HTR-8/SVneo (cell line): ENCODE measurements around the gene SLC15A3.

Source experiments
- DNase-seq: peaks from one replicate; pipeline ENCODE4 v3.0.0; 2011; ENCODE audit warnings: low spot score, mixed read lengths; ENCODE audit not compliant: insufficient read length
- FAIRE-seq: peaks from 2 replicates; lab custom pipeline; 2011; peaks lifted over from hg19 to GRCh38; lab: Jason Lieb, UNC

Gene SLC15A3

DNA sequence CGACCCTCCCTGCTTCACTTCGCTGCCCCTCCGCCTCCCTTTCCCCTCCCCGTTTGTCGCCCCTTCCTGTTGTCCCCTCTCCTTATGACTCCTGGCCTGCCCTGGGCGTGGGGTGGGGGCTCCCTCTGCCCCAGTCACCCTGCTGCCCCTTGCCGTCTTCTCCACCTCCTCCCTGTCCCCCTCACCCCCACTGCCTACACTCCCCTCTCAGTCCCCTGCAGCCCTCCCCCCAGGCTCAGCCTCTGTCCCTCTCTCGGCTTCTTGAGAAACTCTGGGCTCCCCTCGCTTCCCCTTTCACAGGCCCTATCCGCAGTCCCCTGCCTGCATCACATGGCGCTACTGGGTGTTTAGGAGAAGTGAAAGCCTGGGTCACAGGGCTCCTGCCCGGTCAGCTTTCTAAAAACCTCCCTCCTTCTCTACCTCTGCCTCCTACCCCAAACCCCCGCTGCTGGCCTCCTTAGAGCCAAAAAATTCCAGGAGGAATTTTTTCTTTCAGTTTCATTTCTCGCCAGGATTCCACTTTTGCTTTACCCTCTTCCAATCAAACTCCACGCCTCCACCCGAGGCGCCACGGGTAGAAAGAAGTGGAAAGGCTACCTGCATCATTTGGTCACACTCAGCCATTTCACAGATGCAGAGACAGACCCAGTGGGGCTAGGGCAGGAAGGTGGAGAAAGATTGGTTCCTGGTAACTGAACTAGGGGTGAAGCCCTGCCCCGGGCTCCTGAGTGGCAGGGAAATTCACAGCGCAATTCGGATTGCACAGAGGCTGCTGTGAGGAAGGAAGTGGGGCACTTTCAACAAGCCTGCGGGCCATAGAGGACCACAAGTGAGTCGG, at the start of gene SLC15A3:
TSS of gene SLC15A3 (minus strand) at position 273 of the 838 bp plus-strand sequence. CDS start 625 bp downstream, outside the sequence.
- DNase-seq = no peak
- FAIRE-seq = no peak

DNA sequence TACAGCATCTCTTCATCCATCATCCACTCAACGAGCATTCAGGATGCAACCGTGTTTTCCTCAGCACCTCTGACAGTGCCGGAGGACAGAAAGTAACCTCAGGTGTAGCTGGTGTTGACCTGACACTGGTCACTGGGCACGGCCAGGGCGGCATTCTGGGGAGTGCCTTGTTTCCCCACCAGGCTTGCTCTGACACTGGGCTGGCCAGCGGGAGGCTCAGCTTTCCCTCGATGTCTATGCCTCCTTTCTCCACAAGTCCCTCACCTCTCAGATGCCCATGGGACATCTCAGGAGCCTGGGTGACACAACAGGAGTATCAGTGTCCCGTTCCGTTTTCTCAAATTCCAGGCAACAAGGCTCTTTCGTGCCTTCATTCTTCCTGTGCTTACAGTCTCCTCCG, 48.5 kb upstream of the SLC15A3 start:
- DNase-seq = no peak
- FAIRE-seq = no peak

DNA sequence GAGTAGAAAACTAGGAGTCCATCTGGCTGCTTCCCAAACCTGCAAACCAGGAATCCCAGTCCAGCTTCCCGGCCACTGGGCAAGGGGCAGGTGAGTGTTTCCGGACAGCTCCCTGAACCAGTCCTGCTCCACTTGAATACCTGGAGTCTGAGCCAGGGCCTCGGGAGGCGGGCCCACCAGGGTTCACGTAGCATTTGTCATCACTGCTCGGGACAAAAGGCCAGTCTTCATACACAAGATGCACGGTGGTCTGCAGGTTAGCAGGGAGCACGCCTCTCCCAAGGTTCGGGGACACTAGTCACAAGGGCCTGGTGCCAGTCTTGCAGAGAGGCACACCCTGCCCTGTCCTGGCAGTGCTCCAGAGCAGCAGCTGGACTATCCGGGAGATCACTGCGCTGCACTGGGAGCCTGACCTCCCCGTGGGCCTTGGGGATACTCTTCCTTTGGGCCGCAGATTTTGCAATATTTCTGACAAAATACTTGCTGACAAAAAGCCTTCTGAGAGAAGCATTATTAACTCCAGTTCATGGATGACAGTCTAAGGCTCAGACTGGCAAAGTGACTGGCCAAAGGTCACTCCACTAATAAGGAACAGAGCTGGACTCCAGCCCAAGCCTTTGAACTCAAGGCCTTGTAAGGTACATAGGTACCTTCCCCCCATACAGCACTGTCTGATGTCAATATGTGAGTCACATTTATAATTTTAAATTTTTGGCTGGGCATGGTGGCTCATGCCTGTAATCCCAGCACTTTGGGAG, 44.6 kb upstream of the SLC15A3 start:
- no peak for DNase-seq
- no peak for FAIRE-seq

DNA sequence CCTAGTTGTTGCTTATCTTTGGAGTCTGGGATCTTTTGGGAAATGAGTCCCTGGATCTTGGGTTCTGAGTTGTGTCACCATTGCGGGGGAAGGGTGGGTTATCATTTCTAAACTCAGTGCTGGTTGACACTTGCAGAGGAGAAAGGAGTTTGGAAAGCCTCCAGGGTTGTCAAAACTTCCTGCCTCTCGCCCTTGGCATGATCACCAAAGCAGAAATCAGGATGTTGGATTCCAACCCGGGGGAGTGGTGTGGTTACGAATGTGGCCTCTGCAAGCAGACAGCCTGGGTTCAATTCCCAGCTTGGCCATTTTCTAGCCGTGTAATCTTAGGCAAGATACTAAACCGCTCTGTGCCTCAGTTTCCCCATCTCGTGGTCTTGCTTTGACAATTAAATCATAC, 43.8 kb upstream of the SLC15A3 start:
- no peak for FAIRE-seq
- no peak for DNase-seq

DNA sequence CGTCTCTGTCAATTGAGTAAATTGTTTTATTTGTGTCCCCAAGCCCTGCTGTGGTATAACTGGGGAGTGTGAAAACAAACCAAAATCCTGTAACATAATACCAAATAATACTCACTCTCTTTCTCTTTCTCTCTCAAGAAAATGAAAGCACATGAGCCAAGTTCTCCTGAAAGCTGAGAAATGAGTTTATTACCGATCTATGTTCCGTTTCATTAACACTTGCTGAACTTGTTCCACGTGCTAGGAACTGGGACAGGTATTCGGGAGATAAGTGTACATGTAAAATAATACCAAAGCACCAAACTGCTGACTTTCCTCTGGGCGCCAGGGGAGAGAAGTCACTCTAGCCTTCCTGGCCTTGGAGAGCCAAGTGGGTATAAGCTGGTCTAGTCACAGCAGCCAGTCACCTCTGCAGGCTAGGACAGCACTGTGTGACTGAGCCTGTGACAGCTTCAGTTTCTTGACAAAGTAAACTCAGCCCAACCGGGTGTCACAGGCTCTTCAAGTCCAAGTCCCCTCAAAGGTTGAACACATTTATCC, 42.6 kb upstream of the SLC15A3 start:
- no peak for FAIRE-seq
- no peak for DNase-seq

DNA sequence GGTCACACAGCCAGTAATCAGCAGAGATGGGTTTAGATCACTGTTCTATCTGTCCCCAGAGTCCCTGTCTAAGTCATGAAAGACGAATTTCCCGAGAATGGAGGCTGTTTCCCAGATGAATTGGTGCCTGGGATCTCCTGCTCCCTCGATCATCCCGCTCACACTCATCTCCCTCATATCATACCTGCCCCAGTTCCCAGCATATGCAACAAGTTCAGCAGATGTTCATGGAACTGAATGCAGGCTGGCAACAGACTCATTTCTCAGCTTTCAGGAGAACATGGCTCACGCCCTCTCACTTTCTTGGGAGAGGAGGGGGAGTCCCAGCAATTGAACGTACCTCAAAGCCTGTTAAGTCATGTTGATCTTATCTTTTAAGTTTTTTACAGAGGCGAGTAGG, 41.6 kb upstream of the SLC15A3 start:
- no peak for DNase-seq
- FAIRE-seq = no peak

DNA sequence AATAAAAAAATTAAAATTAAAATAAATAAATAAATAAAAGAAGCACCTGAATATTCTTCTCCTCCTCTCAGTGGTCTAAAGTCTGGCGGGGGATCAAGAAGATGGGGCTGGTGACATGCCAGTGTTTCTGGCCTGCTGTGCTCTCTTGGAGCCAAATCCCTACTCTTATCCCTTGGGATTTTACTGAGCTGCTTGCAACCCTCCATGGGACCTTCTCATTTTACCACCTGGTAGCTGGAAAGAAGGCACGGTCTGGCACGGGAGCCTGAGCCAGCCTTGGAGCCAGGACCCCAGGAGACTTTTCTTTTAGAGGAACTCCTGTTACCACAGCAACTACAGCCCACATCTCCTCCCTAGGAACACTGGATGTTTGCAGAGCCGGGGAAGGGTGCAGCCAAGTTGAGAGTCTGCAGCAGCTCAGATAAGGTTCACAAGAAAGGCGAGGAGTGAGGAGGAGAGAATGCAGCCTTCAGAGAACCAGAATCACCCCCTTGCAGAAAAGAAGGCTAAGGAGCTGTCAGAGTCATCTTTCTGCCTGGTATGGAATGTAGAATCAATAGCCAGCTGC, 41.0 kb upstream of the SLC15A3 start:
- DNase-seq = no peak
- FAIRE-seq = no peak

DNA sequence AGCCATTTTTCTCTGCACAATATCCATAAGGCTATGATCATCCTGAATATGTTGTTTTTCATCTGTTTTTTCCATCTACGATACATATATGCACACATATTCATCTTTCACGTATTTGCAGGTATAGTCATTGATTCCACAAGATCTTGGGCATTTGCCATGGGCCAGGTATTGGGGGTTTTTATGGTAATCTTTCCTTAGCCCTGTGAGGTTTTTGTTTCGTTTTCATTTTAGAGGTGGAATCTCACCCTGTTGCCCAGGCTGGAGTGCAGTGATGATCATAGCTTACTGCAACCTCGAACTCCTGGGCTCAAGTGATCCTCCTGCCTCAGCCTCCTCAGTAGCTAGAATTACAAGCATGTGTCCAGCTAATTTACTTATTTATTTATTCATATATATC, 39.5 kb upstream of the SLC15A3 start:
- DNase-seq (no peak), FAIRE-seq (no peak)

DNA sequence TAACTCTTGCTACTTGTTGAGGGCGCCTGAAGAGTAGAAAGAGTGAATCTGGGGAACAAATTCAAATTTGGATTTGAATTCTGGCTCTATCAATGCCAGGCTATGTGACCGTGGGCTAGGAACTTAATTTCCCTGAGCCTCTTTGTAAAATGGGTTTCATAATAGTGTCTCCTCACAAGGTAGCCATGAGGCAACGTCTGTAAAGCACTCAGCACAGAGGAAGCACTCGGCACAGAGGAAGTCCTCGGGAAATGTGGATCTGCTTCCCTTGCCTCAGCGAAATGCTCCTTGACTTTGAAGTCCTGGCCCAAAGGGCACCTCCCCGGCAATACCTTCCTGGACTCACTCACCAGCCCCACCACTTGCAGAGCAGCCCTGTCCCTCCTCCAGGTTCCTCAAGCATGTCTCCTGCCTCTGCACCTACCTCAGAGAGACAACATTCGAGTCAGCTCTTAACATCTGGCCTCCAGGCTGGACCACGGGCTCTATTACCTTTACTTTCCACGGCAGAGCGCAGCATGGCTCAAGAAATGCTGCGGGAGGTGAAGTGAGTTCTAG, 37.2 kb upstream of the SLC15A3 start:
- DNase-seq = no peak
- no peak for FAIRE-seq

DNA sequence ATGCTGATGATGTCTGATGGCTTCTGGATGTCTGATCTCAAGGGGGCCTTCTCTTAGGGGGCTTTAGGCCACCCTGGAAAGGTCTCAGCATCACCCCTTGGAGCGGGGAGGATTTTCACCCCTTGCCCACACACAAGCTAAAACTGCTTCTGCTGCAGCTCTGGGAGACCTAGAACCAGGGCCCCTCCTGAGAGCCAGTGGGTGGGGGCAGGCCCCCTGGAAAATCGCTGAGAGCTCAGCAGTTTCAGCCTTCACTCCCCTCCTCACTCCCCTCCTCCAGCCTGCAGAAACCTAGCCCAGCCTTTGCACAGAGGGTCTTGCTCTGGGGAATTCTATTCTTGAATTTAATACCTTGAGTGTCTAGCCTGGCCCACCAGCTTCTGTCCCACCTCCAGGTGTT, 36.7 kb upstream of the SLC15A3 start:
- FAIRE-seq (no peak), DNase-seq (no peak)

DNA sequence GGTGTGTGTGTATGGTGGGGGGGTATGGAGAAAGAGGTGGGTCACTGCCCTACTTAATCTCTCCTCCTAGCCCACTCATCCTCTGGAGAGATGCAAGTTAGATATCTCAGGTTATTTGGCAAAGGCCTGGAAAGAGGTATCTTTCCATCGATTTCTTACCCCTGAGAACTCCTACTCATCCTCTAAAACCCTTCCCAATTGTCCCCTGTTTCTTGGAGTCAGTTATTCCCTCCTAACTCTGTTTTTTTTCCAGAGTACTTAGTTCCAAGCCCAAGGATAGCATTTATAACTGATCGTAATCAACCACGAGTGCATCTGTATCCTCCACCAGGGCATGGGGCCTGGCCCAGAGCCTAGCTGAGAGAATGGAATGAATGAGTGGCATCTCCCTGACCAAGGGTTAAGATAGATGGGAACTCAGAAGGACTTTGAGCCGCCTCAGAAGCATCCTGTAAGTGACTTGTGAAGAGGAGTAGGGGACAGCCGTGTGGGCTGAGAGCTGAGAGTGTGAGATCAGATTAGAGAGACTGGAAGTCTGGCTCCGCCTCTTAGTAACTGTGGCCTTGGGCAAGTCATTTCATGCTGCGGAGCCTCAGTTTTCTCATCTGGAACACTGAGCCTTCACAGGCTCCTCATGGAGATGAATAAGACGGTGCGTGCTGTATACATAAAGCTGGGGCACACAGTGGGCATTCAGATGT, 35.8 kb upstream of the SLC15A3 start:
- no peak for FAIRE-seq
- DNase-seq = no peak

DNA sequence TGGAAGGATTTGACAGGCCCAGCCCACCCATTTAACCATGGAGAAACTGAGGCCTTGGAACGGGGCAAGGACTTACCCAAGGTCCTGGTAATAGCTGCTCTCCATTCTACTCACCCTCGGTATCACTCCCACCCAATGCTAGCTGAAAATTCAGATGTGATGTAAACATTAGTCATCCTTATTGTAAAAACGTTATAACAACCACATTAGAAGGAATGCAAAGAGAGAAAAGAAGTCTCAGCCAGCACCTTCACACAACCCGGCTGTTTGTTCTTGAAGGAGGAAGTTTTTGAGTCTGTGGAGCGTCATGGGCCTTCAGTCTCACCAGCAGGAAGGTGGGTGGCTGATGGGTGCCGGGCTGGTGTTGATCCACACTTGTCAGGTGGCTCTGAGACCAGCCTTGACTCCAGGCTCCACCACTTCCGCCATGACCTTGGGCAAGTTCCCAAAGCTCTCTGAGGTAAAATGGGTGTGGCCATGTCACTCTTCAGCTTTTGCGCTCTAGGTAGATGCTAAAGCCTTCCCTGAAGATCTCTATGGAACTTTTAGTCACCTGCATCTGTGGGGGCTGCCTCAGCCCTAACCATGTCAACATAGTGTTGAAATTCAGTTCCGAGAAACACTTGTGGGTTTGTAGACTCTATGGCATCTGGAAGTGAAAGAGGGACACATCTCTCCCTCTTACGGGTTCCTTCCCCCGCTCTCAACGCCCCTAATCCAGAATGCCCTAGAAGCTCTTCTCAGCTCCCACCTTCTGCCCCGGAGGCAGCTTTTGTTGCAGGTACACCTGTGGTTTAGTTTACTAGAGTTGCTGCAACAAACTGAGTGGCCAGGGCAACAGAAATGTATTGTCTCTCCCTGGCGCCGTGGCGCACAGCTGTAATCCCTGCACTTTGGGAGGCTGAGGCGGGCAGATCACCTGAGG, 34.3 kb upstream of the SLC15A3 start:
- DNase-seq (no peak), FAIRE-seq (no peak)

DNA sequence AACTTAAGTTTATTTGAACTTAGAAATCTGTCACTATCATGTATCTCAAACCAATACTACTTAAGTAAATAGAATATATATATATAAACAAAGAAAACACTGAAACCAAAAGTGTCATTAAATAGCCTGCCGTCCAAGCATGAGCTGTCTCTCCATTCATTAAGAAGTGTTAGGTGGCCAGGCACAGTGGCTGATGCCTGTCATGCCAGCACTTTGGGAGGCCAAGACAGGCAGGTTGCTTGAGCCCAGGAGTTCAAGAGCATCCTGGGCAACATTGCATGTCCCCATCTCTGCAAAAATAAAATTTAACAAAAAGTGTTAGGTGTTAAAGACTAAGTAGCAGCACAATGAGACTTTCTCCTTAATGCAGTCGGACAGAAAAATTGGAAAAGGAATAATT, 33.5 kb upstream of the SLC15A3 start:
- DNase-seq (no peak), FAIRE-seq (no peak)

DNA sequence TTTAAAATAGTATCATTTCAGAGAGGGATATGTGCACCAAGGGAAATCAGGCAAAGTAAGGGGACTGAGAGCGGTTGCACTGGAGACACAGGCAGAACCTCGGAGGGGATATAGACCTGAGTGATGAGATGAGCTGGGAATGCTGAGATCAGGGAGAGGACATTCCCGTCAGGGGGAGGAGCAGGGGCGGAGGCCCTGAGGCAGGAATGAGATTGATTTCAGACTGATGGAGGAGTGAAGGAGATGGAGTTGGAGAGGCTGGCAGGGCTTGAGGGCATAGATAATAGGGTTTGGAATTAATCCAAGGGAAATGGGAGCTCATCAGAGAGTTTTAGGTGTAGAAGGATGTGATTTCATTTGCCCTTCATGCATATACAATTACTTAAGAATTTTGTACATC, 32.7 kb upstream of the SLC15A3 start:
- DNase-seq (peak; percentile 17), FAIRE-seq (no peak)

DNA sequence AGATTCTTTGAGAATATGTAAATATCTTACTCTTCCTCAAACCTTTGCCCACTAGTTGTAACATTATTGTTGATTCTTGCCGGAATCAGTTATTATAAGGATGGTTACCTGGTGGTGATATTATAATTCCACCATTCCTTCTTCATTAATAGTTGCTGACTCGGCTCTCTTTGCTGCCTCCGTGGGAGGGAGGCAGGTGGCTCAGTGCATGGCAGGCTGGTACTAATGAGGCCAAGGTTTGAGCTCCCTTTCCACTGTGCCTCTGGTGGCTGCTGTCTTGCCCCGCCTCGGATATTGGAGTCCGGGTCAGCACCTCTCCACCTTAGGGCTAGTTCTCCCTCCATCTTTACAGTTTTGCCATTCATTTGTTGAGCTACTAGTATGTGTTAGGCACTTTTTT, 32.2 kb upstream of the SLC15A3 start:
- FAIRE-seq (no peak), DNase-seq (no peak)

DNA sequence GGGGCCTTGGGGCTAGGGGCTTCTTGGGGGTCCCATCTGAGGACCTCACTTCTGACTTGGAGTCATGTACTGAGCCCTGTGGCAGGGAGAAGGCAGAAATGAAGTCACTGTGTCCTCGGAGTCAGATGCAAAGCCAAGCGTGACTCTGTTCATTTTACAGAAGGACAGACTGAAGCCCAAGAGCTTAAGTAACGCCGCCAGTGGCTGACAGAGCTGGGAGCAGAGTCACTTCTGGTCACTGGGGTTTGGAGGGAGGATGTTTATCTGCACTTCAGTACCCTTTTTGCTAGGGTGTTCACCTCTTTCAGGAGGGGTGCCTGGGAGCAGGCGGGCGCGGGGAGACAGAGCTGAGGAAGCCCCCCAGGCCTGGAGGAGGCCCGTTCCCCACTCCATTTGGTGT, 30.2 kb upstream of the SLC15A3 start:
- no peak for FAIRE-seq
- no peak for DNase-seq

DNA sequence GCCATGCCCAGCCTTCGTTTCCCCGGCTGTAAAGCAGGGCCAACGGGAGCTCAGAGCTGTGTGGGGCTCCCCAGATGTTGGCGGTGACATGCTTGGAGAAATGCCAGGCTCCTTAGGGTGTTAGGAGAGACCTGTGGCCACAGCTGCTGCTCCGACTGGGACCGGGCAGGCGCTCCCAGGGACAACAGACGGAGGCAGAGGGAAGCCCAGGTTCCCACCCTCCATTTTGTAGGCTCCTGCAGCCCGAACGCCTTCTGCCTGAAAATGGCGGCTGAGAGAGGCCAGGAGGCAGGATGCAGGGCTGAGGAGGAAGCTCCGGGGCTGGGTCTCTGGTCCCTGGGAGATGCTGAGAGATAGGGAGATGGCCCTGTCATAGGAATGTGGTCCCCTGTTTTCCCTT, 29.5 kb upstream of the SLC15A3 start:
- no peak for DNase-seq
- no peak for FAIRE-seq

DNA sequence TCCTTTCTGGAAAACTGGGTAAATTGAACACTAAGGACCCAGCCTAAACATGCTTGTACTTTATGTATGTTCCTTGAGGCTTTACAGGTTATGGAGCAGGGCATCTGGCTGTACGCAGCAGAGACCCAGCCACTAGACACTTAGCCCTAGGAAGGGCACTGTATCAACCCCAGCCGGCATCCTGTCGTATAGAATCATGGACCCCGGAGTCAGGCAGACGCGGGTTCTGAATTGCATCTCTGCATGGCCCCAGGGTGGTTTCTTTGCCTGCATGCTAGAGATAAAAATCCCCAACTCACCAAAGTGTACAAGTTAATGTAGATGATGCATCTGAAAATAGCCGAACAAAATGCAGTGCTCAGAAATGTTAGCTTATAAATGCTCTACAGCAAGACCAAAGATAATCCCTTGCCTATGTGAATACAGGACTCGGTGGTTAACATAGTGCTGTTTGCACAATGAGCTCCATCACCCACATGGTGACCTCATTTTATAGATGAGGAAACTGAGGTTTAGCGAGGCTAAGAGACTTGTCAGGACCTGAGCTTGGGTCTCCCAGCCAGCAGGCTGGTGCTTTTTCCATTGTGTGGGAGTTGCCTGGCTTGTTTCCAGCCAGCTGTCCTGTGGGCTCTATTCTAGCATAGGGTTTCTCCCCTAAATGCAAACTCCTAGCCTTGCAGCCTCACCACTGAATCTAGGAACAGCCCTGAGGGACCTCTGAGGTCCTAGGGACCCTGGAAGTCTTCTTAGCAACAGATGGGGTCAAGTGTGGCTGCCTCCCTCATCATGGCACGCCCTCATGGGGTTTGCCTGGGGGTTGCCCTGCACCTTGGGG, 26.8 kb upstream of the SLC15A3 start:
- FAIRE-seq (no peak), DNase-seq (no peak)
